Loucy (cell line): ENCODE measurements around the gene OGT.

Experiments used
- CTCF ChIP-seq: fragments of 200-600 bp; sonication (generic); conservative IDR thresholded peaks from 2 replicates; pipeline ENCODE4 v1.5.1; 2014; ENCODE audit warnings: mild to moderate bottlenecking, antibody characterized with exemption, low read length
- EZH2phosphoT487 ChIP-seq: fragments of 200-600 bp; IDR thresholded peaks from 2 replicates; pipeline ENCODE4 v1.6.1; 2018; ENCODE audit warnings: antibody characterized with exemption, mild to moderate bottlenecking, moderate library complexity, borderline replicate concordance

DNA sequence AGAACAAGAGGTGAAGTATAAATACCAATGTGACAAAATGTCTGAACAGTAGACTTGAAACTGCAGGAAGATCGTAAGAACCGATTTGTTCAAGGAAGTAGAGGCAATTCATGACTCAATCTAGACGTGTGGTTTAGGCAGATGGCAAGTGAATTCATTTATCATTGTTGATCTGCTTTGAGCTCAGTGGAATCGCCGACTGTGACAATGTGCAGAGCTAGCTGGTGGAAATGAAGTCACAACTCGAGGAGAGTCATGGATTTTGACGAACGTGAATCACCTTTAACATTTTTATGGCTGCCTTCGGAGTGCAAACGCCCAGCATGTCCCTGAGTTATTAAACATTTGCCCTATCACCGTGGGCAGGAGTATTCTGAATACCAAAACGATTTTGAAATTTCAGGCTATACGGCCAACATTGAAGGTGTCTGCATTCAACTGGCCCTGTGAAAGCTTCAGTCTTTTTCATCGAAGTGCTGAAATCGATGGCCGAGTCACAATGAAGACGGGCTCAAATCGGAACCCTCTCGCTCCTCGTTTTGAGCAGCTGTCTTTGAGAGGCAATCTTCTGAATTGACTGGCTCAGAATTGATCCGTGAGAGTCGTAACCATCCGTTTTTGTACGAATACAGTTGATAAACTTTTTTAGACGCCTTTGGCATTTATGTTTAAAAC is 689 bp upstream of the OGT start:
- no peak for TF ChIP-seq EZH2phosphoT487
- TF ChIP-seq CTCF = no peak
